Measurements from ENCODE around the gene C6orf132.
"Not testable (repeated sequence)": the region's sequence is repeated elsewhere in the genome, so short reads cannot be mapped to it uniquely, and the experiment has no call there.

Gene C6orf132

DNA sequence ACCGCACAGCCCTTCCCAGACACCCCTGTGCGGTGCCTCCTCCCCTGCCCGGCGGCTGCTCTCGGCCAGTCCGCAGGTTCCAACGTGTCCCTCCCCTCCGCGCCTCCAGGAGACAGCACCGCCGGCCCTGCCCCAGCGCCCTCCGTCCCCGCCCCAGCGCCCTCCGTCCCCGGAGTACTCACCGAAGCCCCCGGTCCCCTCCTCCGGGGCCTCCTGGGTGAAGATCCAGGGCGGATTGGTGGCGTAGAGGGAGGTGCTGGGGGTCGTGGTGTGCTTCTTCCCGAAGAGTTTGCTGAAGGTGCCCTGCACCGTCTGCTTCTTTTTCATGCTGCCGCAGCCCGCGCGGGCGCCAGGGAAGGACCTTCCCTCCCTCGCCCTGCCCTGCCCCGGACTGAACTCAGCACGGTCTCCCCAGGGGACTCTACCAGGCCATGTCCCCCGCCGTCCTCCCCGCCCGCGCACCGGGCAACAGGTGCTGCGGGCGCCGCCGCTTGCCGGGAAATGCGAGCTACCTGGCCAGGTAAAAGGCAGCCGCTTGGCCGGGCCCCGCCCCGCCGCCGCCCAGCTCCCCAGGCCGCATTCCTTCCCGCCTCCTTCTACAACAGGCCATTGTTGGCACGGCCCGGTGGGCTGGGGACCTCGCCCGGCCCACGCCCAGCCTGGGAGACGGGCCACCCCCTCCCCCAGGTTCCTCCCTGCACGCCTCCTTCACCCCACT lies at the start of gene C6orf132:
TSS of gene C6orf132 (minus strand) at position 503 of the 718 bp plus-strand sequence. CDS start at position 327, 176 bp downstream.
- DNase-seq, result peak; percentile 39 to 86

- no peak for DNase-seq
Measured at GRCh38 chr6:42190554-42191183, 48.2 kb upstream of the C6orf132 start.

GRCh38 chr6:42188406-42188805 lies 46.0 kb upstream of the C6orf132 start:
- DNase-seq, result no peak

DNA sequence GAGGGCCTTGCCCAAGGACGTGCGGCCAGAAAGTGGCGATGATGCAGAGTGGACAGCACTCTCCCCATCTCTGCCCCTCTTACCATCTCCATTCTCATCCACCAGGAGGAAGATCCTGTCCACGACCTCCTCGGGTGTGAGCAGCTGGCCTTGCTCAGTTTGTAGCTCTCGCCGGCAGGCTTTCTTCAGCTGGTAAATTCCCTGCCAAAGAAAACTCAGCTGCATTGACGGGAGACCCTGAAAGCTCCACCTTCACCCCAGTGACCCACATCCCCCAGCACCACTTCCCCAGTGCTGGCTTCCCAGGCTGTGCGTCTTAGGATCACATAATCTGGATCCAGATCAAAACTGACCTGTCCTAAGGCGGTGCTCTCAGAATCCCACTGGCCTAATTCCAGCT lies 43.2 kb upstream of the C6orf132 start:
- no peak for DNase-seq

GRCh38 chr6:42184475-42184874 lies 42.1 kb upstream of the C6orf132 start:
- no peak for DNase-seq

GRCh38 chr6:42182101-42182500 lies 39.7 kb upstream of the C6orf132 start:
- DNase-seq, result no peak

DNA sequence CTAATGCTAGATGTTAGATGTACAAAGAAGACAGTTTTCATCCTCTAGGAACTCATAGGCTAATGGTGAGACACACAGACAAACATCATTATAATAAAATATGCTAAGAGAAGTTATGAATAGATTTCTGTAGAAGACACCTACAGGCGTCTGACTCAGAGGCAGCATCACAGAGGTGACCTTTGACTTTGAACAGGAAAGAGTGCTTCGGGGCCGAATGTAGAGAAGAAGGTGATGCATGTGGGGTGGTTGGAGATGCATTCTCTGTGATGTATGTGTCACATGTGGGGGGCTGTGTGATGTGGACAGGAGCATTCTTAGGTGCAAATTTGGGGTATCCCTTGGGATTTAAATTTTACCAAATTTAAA lies 37.5 kb upstream of the C6orf132 start:
- DNase-seq, result no peak

- DNase-seq, result peak in 1 of 2 experiments; percentile 11
Measured at GRCh38 chr6:42179261-42179944, 37.0 kb upstream of the C6orf132 start.

GRCh38 chr6:42177514-42178364 lies 35.3 kb upstream of the C6orf132 start:
- peak in 1 of 2 experiments; percentile 9 for DNase-seq

GRCh38 chr6:42176981-42177380 lies 34.6 kb upstream of the C6orf132 start:
- DNase-seq, result peak; percentile 63 to 77

DNA sequence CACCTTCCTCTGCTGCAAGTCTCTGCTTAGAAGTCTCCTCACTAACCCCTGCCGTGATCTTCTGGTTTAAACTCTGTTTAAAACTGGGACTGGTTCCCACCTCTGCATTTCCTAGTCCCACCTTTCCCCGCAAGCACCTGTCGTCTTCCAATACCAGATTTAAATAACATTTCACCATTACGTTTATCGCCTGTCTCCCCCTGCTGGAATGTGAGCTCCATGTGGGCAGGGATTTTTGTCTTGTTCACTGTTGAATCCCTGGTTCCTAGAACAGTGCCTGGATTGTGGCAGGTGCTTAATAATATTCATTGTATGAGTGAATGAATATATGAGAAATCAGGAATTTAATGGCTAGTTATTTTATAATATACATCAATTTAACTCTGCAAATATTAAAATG lies 33.4 kb upstream of the C6orf132 start:
- DNase-seq, result peak in 1 of 2 experiments; percentile 20

- no peak for DNase-seq
Measured at GRCh38 chr6:42173101-42173500, 30.7 kb upstream of the C6orf132 start, which contains the start of gene GUCA1A. TSS of gene GUCA1A (plus strand) at chr6:42173364. CDS start at chr6:42173614, 250 bp downstream.

DNA sequence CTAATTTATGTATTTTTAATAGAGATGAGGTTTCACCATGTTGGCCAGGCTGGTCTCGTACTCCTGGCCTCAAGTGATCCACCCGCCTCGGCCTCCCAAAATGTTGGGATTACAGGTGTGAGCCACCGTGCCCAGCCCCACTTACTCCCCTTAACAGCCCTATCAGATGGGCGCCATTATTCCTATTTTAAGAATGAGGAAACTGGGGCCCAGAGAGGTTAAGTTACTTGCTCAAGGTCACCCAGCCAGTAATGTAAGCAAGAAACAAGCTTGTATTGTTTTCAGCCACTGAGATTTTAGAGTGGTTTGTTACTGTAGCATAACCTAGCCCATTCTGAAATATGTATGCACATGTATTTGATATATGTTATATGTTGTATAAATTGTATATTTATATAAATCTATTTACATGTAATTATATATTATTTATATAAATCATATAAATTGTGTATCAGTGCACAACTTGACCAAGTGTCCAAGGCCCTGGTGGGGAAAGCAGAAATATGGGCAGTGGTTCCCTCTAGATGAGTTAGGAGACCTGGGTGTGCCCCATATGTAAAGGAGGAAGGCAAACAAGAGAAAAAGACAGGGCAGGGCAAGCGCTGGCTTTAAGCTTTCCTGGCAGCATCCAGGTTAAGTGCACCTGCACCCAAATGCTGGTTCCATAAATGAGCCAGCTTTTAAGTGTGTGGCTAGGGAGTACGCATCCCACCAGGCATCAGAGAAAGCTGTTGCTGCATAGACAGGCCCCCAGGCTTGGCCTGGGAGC lies 29.6 kb upstream of the C6orf132 start:
- DNase-seq, result peak; percentile 68 to 87

- DNase-seq, result not testable (repeated sequence)
Measured at GRCh38 chr6:42169780-42170179, 27.4 kb upstream of the C6orf132 start.

GRCh38 chr6:42168650-42169049 lies 26.2 kb upstream of the C6orf132 start:
- DNase-seq, result no peak

- peak; percentile 81 to 90 for DNase-seq
Measured at GRCh38 chr6:42166444-42167141, 24.2 kb upstream of the C6orf132 start.

DNA sequence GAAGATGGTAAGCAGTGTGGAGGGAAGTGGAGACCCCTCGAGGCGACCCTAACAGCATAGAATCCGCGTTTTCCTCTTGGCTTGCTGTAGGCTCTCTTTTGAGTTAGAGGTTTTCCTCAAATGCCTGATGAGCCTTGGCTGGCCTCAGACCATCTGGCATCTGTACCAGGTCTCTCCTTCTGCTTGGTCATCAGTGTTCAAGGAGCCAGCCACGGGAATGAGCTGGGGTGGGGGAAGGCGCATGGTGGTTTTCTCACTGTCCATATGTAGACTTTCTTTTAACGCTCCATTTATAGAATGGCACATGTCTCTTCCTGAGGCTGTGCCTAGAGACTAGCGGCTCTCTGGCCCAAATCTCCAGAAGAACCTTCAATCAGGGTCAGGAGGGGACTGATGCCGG lies 22.6 kb upstream of the C6orf132 start:
- no peak for DNase-seq

DNA sequence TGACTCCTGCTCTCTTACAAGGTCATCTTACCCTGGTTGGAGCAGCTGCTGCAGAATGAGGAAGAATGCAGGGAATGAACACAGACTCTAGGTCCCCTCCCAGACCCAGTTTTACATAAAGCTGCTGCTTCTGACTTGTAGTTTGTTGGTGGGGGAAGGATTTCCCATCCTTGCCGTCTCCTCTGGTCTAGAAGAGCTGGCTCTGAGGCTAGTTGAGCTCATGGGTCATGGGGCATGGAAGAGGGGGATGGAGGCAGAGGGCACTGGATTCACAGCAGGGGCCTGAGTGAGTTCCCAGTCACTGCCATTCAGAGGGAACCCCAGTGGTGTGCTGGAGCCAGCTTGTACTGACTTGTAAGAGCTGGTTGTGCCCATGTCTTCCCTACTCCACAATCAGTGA lies 21.6 kb upstream of the C6orf132 start:
- DNase-seq, result peak; percentile 14 to 36

GRCh38 chr6:42162812-42163211 lies 20.4 kb upstream of the C6orf132 start:
- DNase-seq, result no peak

DNA sequence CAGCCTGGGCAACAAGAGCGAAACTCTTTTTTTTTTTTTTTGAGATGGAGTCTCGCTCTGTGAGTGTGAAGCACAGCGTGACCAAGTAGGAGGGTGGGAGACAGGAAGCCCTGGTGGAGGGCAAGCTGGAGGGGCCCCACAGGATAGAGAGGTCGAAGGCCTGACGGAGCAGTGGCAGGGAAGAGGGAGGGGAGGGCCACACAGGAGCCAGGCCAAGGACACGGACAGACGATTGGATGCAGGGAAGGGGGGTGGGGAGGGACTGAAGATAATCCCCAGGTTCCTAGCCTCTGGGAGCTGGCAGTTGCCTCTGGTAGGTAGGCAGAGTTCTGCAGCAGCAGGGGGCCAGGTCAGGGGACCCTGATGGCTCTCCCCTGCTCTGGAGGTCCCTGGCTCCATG lies 20.0 kb upstream of the C6orf132 start:
- no peak for DNase-seq

DNA sequence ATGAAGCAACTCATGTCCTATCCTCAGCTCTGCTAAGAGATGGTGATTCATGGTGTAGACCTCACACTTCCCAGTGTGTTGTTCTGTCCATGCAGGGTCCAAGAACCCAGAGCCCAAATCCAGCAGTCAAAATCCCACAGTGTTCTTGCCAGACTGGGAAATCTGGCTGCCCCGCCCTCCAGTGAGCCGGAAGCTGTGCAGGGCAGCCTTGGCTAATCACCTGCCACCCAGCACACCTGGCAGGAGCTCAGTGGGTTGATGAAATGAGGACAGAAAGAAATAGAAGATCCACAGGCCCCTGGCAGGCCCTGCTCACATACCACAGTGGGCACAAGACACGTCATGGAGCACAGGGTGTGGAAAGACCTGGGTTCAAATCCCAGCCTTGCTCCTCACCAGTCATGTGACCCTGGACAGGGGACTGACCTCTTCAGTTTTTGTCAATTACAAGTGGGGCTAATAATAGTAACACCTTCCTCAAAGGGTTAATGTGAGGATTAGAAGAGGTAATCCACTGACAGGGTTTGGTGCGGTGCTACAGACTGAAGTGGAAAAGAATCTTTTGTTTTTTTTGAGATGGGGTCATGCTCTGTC lies 17.1 kb upstream of the C6orf132 start:
- no peak for DNase-seq
